CD14-positive monocyte (primary cell): Measurements from ENCODE around the gene EGFLAM. TPM values are rescaled to one million over a fixed set of nuclear protein-coding genes. Genes with fewer than 3 reads are reported as not detected.

Source experiments
- DNase-seq, 3 donors: peaks; one replicate each; pipeline ENCODE4 v3.0.0-alpha.2; 2011 to 2022
- H2AFZ ChIP-seq: 2 replicates; pipeline ENCODE4 v1.6.0; 2012; ENCODE audit warnings: mild to moderate bottlenecking, low read depth, low read length, inconsistent platforms; ENCODE audit not compliant: insufficient read depth, poor library complexity, severe bottlenecking
- H3K27ac ChIP-seq, 2 donors: 1 replicate in 1 of 2; 2 replicates in 1 of 2; pipeline ENCODE4 v1.5.1; 2012 to 2013; ENCODE audit warnings: low read length in 2 of 2, control low read depth in 1 of 2, inconsistent platforms in 1 of 2, low read depth in 1 of 2, mild to moderate bottlenecking in 1 of 2
- H3K27me3 ChIP-seq, 2 donors: one replicate each; pipeline versions ENCODE4 v1.6.0 to v1.6.1; 2011 to 2013; ENCODE audit warnings: low read length in 2 of 2; ENCODE audit not compliant: control insufficient read depth in 2 of 2, insufficient read depth in 2 of 2
- H3K36me3 ChIP-seq, 2 donors: replicated peaks in 1 of 2; 1 replicate in 1 of 2; 2 replicates in 1 of 2; pipeline versions ENCODE4 v1.5.1 to v1.6.1; 2012 to 2013; ENCODE audit warnings: low read length in 2 of 2, control low read depth in 1 of 2, inconsistent platforms in 1 of 2, mild to moderate bottlenecking in 1 of 2; ENCODE audit not compliant: insufficient read depth in 2 of 2, control insufficient read depth in 1 of 2
- H3K4me1 ChIP-seq, 2 donors: 1 replicate in 1 of 2; 2 replicates in 1 of 2; pipeline versions ENCODE4 v1.5.1 to v1.6.1; 2012 to 2013; ENCODE audit warnings: low read length in 2 of 2, control low read depth in 1 of 2, inconsistent platforms in 1 of 2, mild to moderate bottlenecking in 1 of 2, moderate library complexity in 1 of 2; ENCODE audit not compliant: insufficient read depth in 2 of 2, control insufficient read depth in 1 of 2
- H3K4me2 ChIP-seq: replicated peaks from 2 replicates; pipeline ENCODE3; 2012; ENCODE audit warnings: low read length, moderate library complexity, mild to moderate bottlenecking; ENCODE audit not compliant: poor library complexity, severe bottlenecking; ENCODE audit errors: extremely low read depth
- H3K4me3 ChIP-seq, 3 experiments: fragments of 200-600 bp in 1 of 3; sonication (generic) in 1 of 3; replicated peaks in 1 of 3; 1 replicate in 2 of 3; 2 replicates in 1 of 3; pipeline ENCODE4 v1.5.1; 2011 to 2013; ENCODE audit warnings: low read length in 3 of 3, mild to moderate bottlenecking in 3 of 3, control low read depth in 2 of 3, low read depth in 2 of 3, inconsistent platforms in 1 of 3, moderate library complexity in 1 of 3
- H3K79me2 ChIP-seq: 2 replicates; pipeline ENCODE4 v1.6.0; 2012; ENCODE audit warnings: mild to moderate bottlenecking, control low read depth, inconsistent platforms, low read length, moderate library complexity; ENCODE audit not compliant: insufficient read depth
- H3K9ac ChIP-seq: 2 replicates; pipeline ENCODE4 v1.6.0; 2017; ENCODE audit warnings: low read length, mild to moderate bottlenecking; ENCODE audit not compliant: insufficient read depth, poor library complexity, severe bottlenecking
- H3K9me3 ChIP-seq, 2 donors: replicated peaks in 1 of 2; 1 replicate in 1 of 2; 2 replicates in 1 of 2; pipeline versions ENCODE4 v1.5.1 to v1.6.1; 2012 to 2013; ENCODE audit warnings: low read length in 2 of 2, control low read depth in 1 of 2; ENCODE audit not compliant: control insufficient read depth in 1 of 2, insufficient read depth in 1 of 2
- H4K20me1 ChIP-seq: 2 replicates; pipeline ENCODE4 v1.6.0; 2012; ENCODE audit warnings: mild to moderate bottlenecking, low read length, control low read depth, moderate library complexity; ENCODE audit not compliant: insufficient read depth
- H3K27ac Mint-ChIP-seq, 7 donors: one replicate each; pipeline ENCODE4 v1.8.0; 2020; ENCODE audit warnings: mild to moderate bottlenecking in 7 of 7, mixed read lengths in 7 of 7, moderate library complexity in 6 of 7, inconsistent platforms in 2 of 7
- H3K27me3 Mint-ChIP-seq, 3 donors: one replicate each; pipeline ENCODE4 v1.8.0; 2021 to 2022; ENCODE audit warnings: low read depth in 3 of 3, mild to moderate bottlenecking in 3 of 3, mixed read lengths in 3 of 3, moderate library complexity in 3 of 3, inconsistent platforms in 1 of 3
- H3K36me3 Mint-ChIP-seq, 2 donors: one replicate each; pipeline ENCODE4 v1.8.0; 2020; ENCODE audit warnings: mixed read lengths in 2 of 2, inconsistent platforms in 1 of 2, mild to moderate bottlenecking in 1 of 2
- H3K4me1 Mint-ChIP-seq: one replicate; pipeline ENCODE4 v1.8.0; 2020; ENCODE audit warnings: mild to moderate bottlenecking, mixed read lengths
- H3K4me3 Mint-ChIP-seq, 2 donors: one replicate each; pipeline ENCODE4 v1.8.0; 2020; ENCODE audit warnings: mild to moderate bottlenecking in 2 of 2, mixed read lengths in 2 of 2, moderate library complexity in 1 of 2
- H3K9me3 Mint-ChIP-seq, 7 donors: one replicate each; pipeline ENCODE4 v1.8.0; 2020 to 2022; ENCODE audit warnings: mixed read lengths in 7 of 7, mild to moderate bottlenecking in 6 of 7, moderate library complexity in 6 of 7, inconsistent platforms in 2 of 7
- WGBS: methylation state at CpG from one replicate; pipeline ENCODE4 v1.1.5; 2013; ENCODE audit warnings: missing lambda C conversion rate; ENCODE audit not compliant: insufficient coverage; 5-methylcytosine and 5-hydroxymethylcytosine counted together
- intact Hi-C, 2 donors: fragments of 100-400 bp; cut with micrococcal nuclease; formaldehyde crosslinking; loops; one replicate each; pipeline versions ENCODE4 v1.15.0 to v1.15.1; 2023
- polyA plus RNA-seq, 3 donors: library from polyadenylated mRNA; depleted of rRNA in 1 of 3; unstranded in 2 of 3; stranded (reverse) in 1 of 3; fragments of 300-500 nt in 2 of 3; fragments of >200 nt in 1 of 3; fragmentation: Illumina TruSeq in 2 of 3; gene quantifications; 1 replicate in 2 of 3; 2 replicates in 1 of 3; pipeline ENCODE4 v1.2.3, GENCODE V29; 2012 to 2021
- TF ChIP-seq, protein P1 (sequence below): fragments of 200-600 bp; IDR thresholded peaks from one replicate; pipeline ENCODE4 v1.8.0; 2022; ENCODE audit warnings: antibody characterized with exemption, mild to moderate bottlenecking

Gene EGFLAM
- polyA plus RNA-seq, 3 donors = not detected

DNA sequence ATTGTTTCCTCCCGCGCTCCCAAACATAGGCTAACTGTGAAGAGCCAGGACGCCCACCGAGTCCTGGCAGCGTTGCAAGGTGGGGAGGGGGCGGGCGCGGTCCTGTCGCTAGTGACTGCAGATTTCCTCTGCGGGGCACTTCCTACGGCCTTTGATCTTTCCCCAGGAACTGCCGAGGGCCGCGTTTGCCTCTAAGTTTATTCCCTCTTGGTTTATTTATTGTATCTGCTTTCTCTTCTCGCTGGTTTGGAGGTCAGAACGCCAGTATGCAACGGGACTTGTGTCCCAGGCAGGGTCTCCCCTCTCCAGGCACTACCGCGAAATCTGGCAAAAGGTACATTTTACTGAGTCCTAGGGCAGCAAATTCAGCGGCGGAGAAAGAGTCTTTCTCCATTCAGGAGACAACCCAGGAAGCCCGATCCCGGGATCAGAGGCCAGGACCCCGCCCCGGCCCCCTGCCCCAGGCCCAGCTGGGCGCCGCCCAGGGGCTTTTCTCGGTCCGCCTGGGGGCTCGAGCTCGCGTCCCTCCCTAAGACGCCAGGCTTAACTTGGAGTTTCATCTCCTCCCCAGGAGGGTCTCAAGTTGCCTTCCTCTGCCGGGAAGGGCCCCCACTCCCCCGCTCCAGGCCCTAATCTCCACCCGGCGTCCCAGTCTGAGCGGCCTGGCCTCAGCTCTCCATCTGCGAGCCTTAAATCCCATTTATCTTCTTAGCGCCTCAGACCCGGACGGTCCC, 884 bp upstream of the EGFLAM start:
- TF ChIP-seq, protein P1, sequence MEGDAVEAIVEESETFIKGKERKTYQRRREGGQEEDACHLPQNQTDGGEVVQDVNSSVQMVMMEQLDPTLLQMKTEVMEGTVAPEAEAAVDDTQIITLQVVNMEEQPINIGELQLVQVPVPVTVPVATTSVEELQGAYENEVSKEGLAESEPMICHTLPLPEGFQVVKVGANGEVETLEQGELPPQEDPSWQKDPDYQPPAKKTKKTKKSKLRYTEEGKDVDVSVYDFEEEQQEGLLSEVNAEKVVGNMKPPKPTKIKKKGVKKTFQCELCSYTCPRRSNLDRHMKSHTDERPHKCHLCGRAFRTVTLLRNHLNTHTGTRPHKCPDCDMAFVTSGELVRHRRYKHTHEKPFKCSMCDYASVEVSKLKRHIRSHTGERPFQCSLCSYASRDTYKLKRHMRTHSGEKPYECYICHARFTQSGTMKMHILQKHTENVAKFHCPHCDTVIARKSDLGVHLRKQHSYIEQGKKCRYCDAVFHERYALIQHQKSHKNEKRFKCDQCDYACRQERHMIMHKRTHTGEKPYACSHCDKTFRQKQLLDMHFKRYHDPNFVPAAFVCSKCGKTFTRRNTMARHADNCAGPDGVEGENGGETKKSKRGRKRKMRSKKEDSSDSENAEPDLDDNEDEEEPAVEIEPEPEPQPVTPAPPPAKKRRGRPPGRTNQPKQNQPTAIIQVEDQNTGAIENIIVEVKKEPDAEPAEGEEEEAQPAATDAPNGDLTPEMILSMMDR = no peak
- Histone ChIP-seq H3K36me3 (no peaks in the 10 kb centered on the region), H3K27me3 (peaks cover 63 to 73% of the 10 kb centered on the region in 2 donors), H3K4me3 (no peak overlapping the region), H3K9ac (no peak overlapping the region), H3K9me3 (peaks cover 0 to 7% of the 10 kb centered on the region in 2 donors), H3K27ac (no peak overlapping the region), H3K79me2 (no peaks in the 10 kb centered on the region), H3K4me2 (no peak overlapping the region), H2AFZ (no peak overlapping the region), H3K4me1 (no peaks in the 10 kb centered on the region), H4K20me1 (no peaks in the 10 kb centered on the region)
- Mint-ChIP-seq H3K4me3 (peak overlapping the region in 1 of 2 donors; percentile 84), H3K27me3 (peaks cover 56 to 81% (median 69%) of the 10 kb centered on the region in 3 donors), H3K4me1 (no peaks in the 10 kb centered on the region), H3K9me3 (peaks cover 0 to 15% (median 8%) of the 10 kb centered on the region in 7 donors), H3K27ac (no peak overlapping the region), H3K36me3 (no peaks in the 10 kb centered on the region)
- WGBS = 4% methylated on average over 36 of the region's 42 CpGs
- intact Hi-C loops = no loop called here
- DNase-seq = no peak

DNA sequence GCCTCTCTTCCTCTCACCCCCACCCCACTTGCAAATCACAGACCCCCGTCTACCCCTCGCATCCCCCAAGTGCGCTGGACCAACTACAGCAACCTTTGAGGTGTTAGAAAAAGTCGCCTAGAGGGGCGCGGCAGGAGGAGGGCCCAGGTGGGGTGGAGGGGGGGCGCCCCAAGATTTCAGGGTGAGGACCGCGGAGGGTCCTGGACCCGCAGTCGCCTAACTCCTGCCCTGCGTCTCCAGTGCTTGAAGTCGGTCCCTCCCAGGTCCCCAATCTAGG, 379 bp upstream of the EGFLAM start:
- H3K4me3 ChIP-seq = no peak overlapping the region
- intact Hi-C loops = no loop called here

More for the DNA sequence above, 379 bp upstream of the EGFLAM start:
- H4K20me1 ChIP-seq = no peaks in the 10 kb centered on the region
- no peak overlapping the region for H2AFZ ChIP-seq
- H3K79me2 ChIP-seq = no peaks in the 10 kb centered on the region
- H3K27ac ChIP-seq = no peak overlapping the region
- H3K4me1 ChIP-seq = no peaks in the 10 kb centered on the region
- peaks cover 0 to 15% (median 6%) of the 10 kb centered on the region in 7 donors for H3K9me3 Mint-ChIP-seq
- peaks cover 0 to 7% of the 10 kb centered on the region in 2 donors for H3K9me3 ChIP-seq
- H3K9ac ChIP-seq = no peak overlapping the region
- no peaks in the 10 kb centered on the region for H3K4me1 Mint-ChIP-seq
- TF ChIP-seq, protein P1 = no peak
- DNase-seq = no peak
- no peak overlapping the region for H3K27ac Mint-ChIP-seq
- peaks cover 63 to 74% of the 10 kb centered on the region in 2 donors for H3K27me3 ChIP-seq
- no peak overlapping the region for H3K4me2 ChIP-seq
- 3% methylated on average over 7 of the region's 13 CpGs for WGBS
- H3K36me3 ChIP-seq = no peaks in the 10 kb centered on the region
- peak overlapping the region in 1 of 2 donors; percentile 69 for H3K4me3 Mint-ChIP-seq
- H3K27me3 Mint-ChIP-seq = peaks cover 56 to 80% (median 71%) of the 10 kb centered on the region in 3 donors
- no peaks in the 10 kb centered on the region for H3K36me3 Mint-ChIP-seq
